AG09319 (cell line): Measurements from ENCODE around the gene PDZD4.
"Not testable (repeated sequence)": the region's sequence is repeated elsewhere in the genome, so short reads cannot be mapped to it uniquely, and the experiment has no call there.

ENCODE experiments used
- DNase-seq: peaks from one replicate; pipeline ENCODE4 v3.0.0-alpha.2; 2010; ENCODE audit warnings: low read depth; ENCODE audit errors: extremely low read depth
- TF ChIP-seq, protein P1 (sequence below): IDR thresholded peaks from 2 replicates; pipeline ENCODE4 v1.5.1; 2011; ENCODE audit warnings: low read depth, mild to moderate bottlenecking, inconsistent platforms, low read length, moderate library complexity

The PDZD4 gene

DNA sequence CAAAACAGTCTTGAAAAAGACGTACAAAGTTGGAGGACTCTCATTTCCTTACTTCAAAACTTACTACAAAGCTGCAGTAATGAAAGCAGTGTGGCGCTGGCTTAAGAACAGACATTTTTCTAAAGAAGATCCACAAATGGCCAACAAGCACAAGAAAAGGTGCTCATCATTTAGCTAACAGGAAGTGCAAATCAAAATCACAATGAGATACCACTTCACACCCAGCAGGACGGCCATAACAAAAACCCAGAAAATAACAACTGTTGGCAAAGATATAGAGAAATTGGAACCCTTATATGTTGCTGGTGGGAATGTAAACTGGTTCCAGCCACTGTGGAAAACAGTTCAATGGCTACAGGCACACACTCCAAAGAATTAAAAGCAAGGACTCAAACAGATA, 3.3 kb downstream of the PDZD4 start:
- TF ChIP-seq, protein P1, sequence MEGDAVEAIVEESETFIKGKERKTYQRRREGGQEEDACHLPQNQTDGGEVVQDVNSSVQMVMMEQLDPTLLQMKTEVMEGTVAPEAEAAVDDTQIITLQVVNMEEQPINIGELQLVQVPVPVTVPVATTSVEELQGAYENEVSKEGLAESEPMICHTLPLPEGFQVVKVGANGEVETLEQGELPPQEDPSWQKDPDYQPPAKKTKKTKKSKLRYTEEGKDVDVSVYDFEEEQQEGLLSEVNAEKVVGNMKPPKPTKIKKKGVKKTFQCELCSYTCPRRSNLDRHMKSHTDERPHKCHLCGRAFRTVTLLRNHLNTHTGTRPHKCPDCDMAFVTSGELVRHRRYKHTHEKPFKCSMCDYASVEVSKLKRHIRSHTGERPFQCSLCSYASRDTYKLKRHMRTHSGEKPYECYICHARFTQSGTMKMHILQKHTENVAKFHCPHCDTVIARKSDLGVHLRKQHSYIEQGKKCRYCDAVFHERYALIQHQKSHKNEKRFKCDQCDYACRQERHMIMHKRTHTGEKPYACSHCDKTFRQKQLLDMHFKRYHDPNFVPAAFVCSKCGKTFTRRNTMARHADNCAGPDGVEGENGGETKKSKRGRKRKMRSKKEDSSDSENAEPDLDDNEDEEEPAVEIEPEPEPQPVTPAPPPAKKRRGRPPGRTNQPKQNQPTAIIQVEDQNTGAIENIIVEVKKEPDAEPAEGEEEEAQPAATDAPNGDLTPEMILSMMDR: no peak

DNA sequence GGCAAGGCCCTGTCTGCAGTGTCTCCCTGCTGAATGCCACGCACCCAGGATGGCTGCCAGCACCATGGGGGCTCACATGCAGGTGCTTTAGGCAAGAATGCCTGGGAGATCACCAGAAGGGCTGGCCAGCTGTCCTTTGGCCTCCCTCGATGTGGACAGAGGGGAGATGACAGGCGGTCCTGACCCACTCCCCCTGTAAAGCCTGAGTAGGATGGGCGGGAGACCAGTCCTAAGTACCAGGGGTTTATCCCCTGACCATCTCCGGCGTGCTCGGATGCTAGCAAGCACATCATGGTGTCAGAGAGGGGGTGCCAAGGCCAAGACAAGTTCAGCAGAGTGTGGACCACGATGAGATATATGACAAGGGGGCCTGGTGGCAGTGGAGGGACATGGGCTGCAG, 5.3 kb downstream of the PDZD4 start:
- TF ChIP-seq, protein P1: no peak

More for the DNA sequence above, 3.3 kb downstream of the PDZD4 start:
- no peak for DNase-seq

DNA sequence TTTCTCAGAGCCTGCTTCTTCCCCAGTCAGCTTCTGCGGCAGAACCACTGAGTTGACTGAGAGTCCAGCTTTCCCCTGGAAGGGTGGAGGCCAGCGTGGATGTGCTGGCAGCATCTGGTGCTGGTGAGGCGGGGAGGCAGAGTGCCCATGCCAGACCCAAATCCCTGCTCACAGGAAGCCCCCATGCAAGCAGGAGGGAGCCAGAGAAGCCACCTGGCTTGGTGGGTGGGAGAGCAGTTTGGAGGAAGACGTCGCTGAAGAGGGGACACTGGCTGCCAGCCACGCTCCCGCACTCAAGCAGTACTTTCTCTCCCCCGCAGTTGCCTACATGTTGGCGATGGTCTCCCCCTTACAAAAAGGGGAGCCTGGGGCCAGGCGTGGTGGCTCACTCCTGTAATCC, 6.0 kb downstream of the PDZD4 start:
- no peak for DNase-seq

More for the DNA sequence above, 5.3 kb downstream of the PDZD4 start:
- DNase-seq: no peak

DNA sequence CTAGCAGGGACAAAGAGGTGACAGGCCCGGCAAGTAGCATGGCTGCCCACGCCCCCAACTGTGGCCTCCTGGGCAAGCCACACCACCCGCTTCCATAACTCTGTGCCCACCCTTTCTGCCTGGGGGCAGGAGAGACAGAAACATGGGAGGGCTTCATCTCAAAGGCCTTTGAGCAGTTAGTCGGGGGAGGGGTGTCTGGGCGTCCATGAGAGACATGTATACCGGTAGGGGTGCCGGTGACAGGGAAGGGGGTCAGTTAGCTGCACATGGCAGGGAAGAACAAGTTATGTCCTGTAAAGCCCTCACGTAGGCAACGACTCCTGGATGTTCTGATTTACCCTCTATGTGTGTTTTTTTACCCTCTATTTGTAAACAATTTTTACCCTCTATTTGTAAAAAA, 9.3 kb downstream of the PDZD4 start:
- no peak for DNase-seq
- TF ChIP-seq, protein P1: no peak

More for the DNA sequence above, 6.0 kb downstream of the PDZD4 start:
- TF ChIP-seq, protein P1: no peak

DNA sequence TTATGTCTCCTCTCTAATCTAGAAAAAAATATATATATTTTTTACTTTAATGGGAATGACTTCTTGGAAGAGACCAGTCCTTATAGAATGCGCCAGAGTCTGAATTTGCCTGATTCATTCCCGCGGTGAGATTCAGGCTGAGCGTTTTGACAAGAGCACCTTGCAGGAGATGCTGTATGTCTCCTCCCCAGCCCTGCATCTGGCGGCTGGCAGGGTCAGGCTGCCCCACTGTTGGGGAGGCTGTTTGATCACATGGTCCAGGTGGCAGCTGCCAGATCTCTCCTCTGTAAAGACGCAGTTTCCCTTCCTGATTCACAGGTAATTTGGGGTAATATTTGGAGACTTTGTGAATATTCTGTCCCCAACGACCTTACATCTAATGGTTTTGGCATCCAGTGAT, 9.7 kb downstream of the PDZD4 start:
- TF ChIP-seq, protein P1: no peak
- no peak for DNase-seq

DNA sequence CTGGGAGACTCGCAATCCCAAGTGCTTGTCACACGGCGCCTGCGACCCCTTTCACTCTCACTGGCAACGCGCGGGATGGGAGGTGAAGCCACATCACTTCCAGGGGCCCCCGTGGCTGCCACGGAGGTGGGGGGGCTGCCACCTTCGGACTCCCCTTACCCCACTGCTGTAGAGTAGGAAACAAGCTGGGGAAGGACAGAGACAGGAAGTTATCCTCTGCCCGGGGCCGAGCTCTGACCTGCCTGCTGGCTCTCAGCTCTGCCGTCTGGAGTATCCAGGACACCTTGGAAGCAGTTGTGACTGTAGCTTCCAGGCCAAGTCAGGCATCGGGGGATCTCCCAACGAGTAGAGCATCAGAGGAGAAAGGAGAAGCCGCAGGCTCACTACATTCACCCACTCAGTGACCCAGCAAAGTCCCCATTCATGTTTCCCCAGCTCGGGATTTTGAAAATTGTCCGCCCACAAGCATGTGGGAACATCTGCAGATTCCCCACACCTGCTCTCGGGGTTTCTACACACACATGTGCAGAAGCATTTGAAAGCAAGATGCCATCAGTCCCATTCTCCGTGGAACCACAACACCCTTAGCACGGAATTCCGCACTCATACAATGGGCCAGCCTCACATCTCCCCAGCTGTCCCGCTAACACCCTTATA, 10.8 kb downstream of the PDZD4 start:
- TF ChIP-seq, protein P1: no peak
- no peak for DNase-seq

DNA sequence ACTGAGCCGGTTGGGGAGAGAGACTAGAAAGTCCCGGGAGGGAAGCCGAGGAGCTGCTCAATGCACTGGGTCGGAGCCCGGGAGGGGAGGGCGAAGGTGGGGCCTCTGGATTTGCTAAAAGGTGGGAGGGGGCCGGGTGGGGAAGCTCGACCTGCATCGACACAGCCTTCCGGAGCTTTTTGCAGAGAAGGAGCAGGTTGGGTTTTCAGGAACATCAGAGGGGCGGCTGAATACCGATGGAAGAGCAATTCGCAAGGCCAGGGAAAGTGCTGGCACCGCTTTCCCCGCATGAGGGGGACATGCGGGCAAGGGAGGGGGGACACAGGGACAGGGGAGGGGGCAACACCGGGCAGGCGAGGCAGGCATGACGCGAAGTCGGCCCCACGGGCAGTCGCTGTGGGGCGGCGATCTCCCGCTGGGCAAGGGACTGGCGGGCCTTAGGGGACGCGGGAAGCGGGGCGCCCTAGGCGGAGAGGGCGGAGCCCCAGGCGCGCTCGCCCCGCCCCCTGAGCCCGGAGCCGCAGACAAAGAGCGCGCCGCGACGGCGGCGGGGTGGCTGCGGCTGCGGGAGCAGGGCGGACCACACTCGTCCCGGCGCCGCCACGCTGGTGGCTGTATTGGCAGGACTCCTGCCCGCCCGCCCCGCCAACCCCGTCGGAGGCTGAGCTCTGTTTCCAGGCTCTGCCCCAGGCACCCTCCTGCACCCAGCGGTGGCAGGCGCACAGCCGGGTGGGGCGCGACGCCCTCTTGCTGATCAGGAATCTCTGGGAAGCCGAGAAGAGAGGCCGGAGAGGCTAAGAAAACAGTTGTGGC, 11.6 kb downstream of the PDZD4 start:
- DNase-seq: no peak
- TF ChIP-seq, protein P1: no peak

DNA sequence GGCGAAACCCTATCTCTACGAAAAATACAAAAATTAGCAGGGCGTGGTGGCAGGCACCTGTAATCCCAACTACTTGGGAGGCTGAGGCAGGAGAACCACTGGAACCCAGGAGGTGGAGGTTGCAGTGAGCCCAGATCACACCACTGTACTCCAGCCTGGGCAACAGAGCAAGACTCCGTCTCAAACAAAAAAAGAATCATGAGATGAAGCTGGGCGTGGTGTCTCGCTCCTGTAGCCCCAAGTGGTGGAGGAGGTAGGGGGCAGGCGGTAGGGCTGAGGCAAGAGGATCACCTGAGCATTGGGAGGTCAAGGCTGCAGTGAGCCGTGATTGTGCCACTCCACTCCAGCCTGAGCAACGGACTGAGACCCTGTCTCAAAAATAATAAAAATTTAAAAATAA, 12.3 kb downstream of the PDZD4 start:
- not testable (repeated sequence) for DNase-seq
